Erythroblast (primary cell): ENCODE data around the gene YAE1.

ENCODE experiments used
- GATA1 ChIP-seq: IDR thresholded peaks from 2 replicates; pipeline ENCODE4 v1.6.1; 2011; ENCODE audit warnings: low read depth, mild to moderate bottlenecking, control low read depth, low read length, moderate library complexity
- POLR2A ChIP-seq: IDR thresholded peaks from 2 replicates; pipeline ENCODE4 v1.6.1; 2011; ENCODE audit warnings: mild to moderate bottlenecking, low read length

- TF ChIP-seq POLR2A (no peak), GATA1 (no peak)
Observed at GRCh38 chr7:39536951-39537350, 29.3 kb upstream of the YAE1 start.
